ENCODE results near the gene DDX43.

DNA sequence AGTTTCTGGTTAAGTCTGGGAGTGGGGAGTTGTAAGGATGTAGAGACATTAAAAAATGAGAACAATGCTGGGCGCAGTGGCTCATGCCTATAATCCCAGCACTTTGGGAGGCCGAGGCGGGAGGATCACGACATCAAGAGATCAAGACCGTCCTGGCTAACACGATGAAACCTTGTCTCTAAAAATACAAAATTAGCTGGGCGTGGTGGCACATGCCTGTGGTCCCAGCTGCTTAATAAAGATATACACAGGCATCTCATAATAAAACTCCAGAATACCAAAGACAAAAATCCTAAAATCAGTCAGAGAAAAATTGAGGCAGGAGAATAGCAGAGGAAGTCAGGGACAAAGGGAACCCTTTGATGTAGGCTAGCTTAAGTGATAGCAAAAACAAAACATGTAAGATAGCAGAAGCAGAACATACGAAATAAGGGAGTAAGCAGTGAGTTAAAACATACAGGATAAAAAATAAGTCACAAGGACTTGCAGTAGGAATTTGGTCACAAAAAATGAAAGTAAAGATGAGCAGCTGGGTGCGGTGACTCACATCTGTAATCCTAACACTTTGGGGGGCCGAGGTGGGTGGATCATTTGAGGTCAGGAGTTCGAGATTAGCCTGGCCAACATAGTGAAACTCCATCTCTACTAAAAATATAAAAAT lies 23.6 kb downstream of the DDX43 start:
- TF ChIP-seq, protein P1, sequence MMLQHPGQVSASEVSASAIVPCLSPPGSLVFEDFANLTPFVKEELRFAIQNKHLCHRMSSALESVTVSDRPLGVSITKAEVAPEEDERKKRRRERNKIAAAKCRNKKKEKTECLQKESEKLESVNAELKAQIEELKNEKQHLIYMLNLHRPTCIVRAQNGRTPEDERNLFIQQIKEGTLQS (IDR thresholded peaks at IDR 0.05), result no peak
- TF ChIP-seq JUND (IDR thresholded peaks at IDR 0.05) (no peak), EZH2 (IDR thresholded peaks at IDR 0.05) (no peak), POLR2A (IDR thresholded peaks at IDR 0.05; ENCODE audit: borderline replicate concordance, extremely low read depth, insufficient read depth, insufficient read length) (no peak), EZH2phosphoT487 (IDR thresholded peaks at IDR 0.05; ENCODE audit: borderline replicate concordance) (no peak), YY1 (IDR thresholded peaks at IDR 0.05; ENCODE audit: extremely low read depth, insufficient replicate concordance, low read depth, low read length) (no peak)
- TF ChIP-seq, protein P2, sequence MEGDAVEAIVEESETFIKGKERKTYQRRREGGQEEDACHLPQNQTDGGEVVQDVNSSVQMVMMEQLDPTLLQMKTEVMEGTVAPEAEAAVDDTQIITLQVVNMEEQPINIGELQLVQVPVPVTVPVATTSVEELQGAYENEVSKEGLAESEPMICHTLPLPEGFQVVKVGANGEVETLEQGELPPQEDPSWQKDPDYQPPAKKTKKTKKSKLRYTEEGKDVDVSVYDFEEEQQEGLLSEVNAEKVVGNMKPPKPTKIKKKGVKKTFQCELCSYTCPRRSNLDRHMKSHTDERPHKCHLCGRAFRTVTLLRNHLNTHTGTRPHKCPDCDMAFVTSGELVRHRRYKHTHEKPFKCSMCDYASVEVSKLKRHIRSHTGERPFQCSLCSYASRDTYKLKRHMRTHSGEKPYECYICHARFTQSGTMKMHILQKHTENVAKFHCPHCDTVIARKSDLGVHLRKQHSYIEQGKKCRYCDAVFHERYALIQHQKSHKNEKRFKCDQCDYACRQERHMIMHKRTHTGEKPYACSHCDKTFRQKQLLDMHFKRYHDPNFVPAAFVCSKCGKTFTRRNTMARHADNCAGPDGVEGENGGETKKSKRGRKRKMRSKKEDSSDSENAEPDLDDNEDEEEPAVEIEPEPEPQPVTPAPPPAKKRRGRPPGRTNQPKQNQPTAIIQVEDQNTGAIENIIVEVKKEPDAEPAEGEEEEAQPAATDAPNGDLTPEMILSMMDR (IDR thresholded peaks at IDR 0.05 in 2 of 3, conservative IDR thresholded peaks at IDR 0.05 in 1 of 3; ENCODE audit: borderline replicate concordance in 1 of 3, insufficient read depth in 1 of 3, low read depth in 2 of 3, low read length in 2 of 3), result no peak
